SK-N-SH (cell line): Measurements from ENCODE around the gene ACTL6A. TPM values are rescaled to one million over a fixed set of nuclear protein-coding genes. Genes with fewer than 3 reads are reported as not detected.

Experiments
- CTCF ChIA-PET: fragments of 300-600, 350-600 bp; formaldehyde crosslinking; extraction: SDS; loops from one replicate; lab custom pipeline; 2021; lab: Yijun Ruan, JAX
- POLR2A ChIA-PET: fragments of 350-600 bp; sonication (Branson Sonifier 250); formaldehyde crosslinking; extraction: SDS; loops from one replicate; lab custom pipeline; 2020; ENCODE audit warnings: antibody characterized with exemption, inconsistent platforms; lab: Yijun Ruan, JAX
- DNase-seq: peaks from one replicate; pipeline ENCODE4 v3.0.0; 2012
- H2AFZ ChIP-seq: fragments of 200-600 bp; sonication (generic); 2 replicates; pipeline ENCODE4 v1.8.1; 2016; ENCODE audit warnings: antibody characterized with exemption, mild to moderate bottlenecking, low read depth
- H3F3A ChIP-seq: fragments of 200-600 bp; sonication (generic); replicated peaks from 2 replicates; pipeline ENCODE3; 2016; ENCODE audit warnings: antibody characterized with exemption, mild to moderate bottlenecking; ENCODE audit not compliant: insufficient read depth
- H3K27ac ChIP-seq, 2 experiments: fragments of 200-500 bp in 1 of 2; fragments of 200-600 bp in 1 of 2; sonication (Bioruptor generic) in 1 of 2; sonication (generic), shearing (Covaris generic) in 1 of 2; 2 replicates each; pipeline versions ENCODE4 v1.5.1 to v1.6.1; 2014 to 2016; ENCODE audit warnings: low read depth in 2 of 2, inconsistent platforms in 1 of 2, low read length in 1 of 2, mild to moderate bottlenecking in 1 of 2, mixed read lengths in 1 of 2
- H3K27me3 ChIP-seq: fragments of 200-600 bp; sonication (generic), shearing (Covaris generic); 2 replicates; pipeline ENCODE4 v1.6.1; 2016; ENCODE audit warnings: mixed run types; ENCODE audit not compliant: insufficient read depth
- H3K36me3 ChIP-seq, 2 experiments: fragments of 200-500 bp in 1 of 2; fragments of 200-600 bp in 1 of 2; sonication (Bioruptor generic) in 1 of 2; sonication (generic) in 1 of 2; replicated peaks in 1 of 2; 2 replicates each; pipeline versions ENCODE3 to v1.5.1; 2014 to 2016; ENCODE audit warnings: low read length in 1 of 2, mild to moderate bottlenecking in 1 of 2; ENCODE audit not compliant: insufficient read depth in 2 of 2, control insufficient read depth in 1 of 2
- H3K4me1 ChIP-seq, 2 experiments: fragments of 200-500 bp in 1 of 2; fragments of 200-600 bp in 1 of 2; sonication (Bioruptor generic) in 1 of 2; sonication (generic), shearing (Covaris generic) in 1 of 2; 2 replicates each; pipeline versions ENCODE4 v1.5.1 to v1.6.1; 2014 to 2016; ENCODE audit warnings: low read depth in 1 of 2, low read length in 1 of 2, mixed run types in 1 of 2; ENCODE audit not compliant: insufficient read depth in 2 of 2, control insufficient read depth in 1 of 2
- H3K4me2 ChIP-seq: fragments of 200-600 bp; sonication (generic), shearing (Covaris generic); 2 replicates; pipeline ENCODE4 v1.6.1; 2017; ENCODE audit warnings: mixed run types
- H3K4me3 ChIP-seq, 2 experiments: fragments of 200-500 bp in 1 of 2; fragments of 200-600 bp in 1 of 2; sonication (Bioruptor generic) in 1 of 2; sonication (generic), shearing (Covaris generic) in 1 of 2; 2 replicates each; pipeline versions ENCODE4 v1.5.1 to v1.8.1; 2014 to 2016; ENCODE audit warnings: low read depth in 2 of 2, inconsistent platforms in 1 of 2, low read length in 1 of 2, mild to moderate bottlenecking in 1 of 2, mixed read lengths in 1 of 2, moderate library complexity in 1 of 2
- H3K79me2 ChIP-seq: fragments of 200-600 bp; sonication (generic); 2 replicates; pipeline ENCODE4 v1.8.1; 2017; ENCODE audit warnings: mild to moderate bottlenecking; ENCODE audit not compliant: insufficient read depth
- H3K9ac ChIP-seq: fragments of 200-600 bp; sonication (generic); 2 replicates; pipeline ENCODE4 v1.6.1; 2017; ENCODE audit warnings: mixed run types
- H3K9me2 ChIP-seq: fragments of 200-600 bp; sonication (generic); 2 replicates; pipeline ENCODE4 v1.6.1; 2017; ENCODE audit warnings: mixed run types
- H3K9me3 ChIP-seq: fragments of 200-600 bp; sonication (generic); 2 replicates; pipeline ENCODE4 v1.6.1; 2017; ENCODE audit warnings: mixed run types, mild to moderate bottlenecking, moderate library complexity
- H4K20me1 ChIP-seq: fragments of 200-600 bp; sonication (generic); 2 replicates; pipeline ENCODE4 v1.6.1; 2017; ENCODE audit warnings: mild to moderate bottlenecking, mixed run types; ENCODE audit not compliant: insufficient read depth
- FOSL2 ChIP-seq: IDR thresholded peaks from 2 replicates; pipeline ENCODE4 v1.4.0; 2012; ENCODE audit warnings: low read depth, mild to moderate bottlenecking, moderate library complexity, borderline replicate concordance
- FOXJ3 ChIP-seq: sonication (generic); formaldehyde crosslinking; IDR thresholded peaks from 2 replicates; pipeline ENCODE4 v1.5.1; 2020; ENCODE audit warnings: mild to moderate bottlenecking, missing genetic modification reagents
- IRF3 ChIP-seq: fragments of 150-350 bp; IDR thresholded peaks from 2 replicates; pipeline ENCODE4 v1.6.1; 2016; ENCODE audit warnings: mild to moderate bottlenecking, low read depth, low read length
- JUND ChIP-seq: IDR thresholded peaks from 2 replicates; pipeline ENCODE4 v1.4.0; 2012
- MEF2A ChIP-seq: IDR thresholded peaks from 2 replicates; pipeline ENCODE4 v1.4.0; 2012; ENCODE audit warnings: low read depth, borderline replicate concordance
- MXI1 ChIP-seq: IDR thresholded peaks from 2 replicates; pipeline ENCODE4 v1.6.1; 2012; ENCODE audit warnings: mild to moderate bottlenecking, low read depth, low read length, improper control_type of control experiment
- NFIC ChIP-seq: IDR thresholded peaks from 2 replicates; pipeline ENCODE4 v1.4.0; 2012; ENCODE audit warnings: borderline replicate concordance
- REST ChIP-seq: IDR thresholded peaks from 2 replicates; pipeline ENCODE4 v1.6.1; 2012; ENCODE audit warnings: mild to moderate bottlenecking, low read depth, low read length, moderate library complexity
- RXRA ChIP-seq: IDR thresholded peaks from 2 replicates; pipeline ENCODE4 v1.4.0; 2012; ENCODE audit warnings: low read depth, mild to moderate bottlenecking, borderline replicate concordance
- WGBS: methylation state at CpG from one replicate; pipeline ENCODE4 v1.1.6; 2017; ENCODE audit warnings: low lambda C conversion rate; 5-methylcytosine and 5-hydroxymethylcytosine counted together
- polyA plus RNA-seq, 3 experiments: library from polyadenylated mRNA; depleted of rRNA; stranded (reverse); fragments of >200 nt; gene quantifications; 2 replicates each; pipeline ENCODE4 v1.2.3, GENCODE V29; 2012
- small RNA-seq, 7 experiments: library from RNA; depleted of rRNA; stranded (forward); fragments of <200 nt; gene quantifications; one replicate each; pipeline ENCODE3, GENCODE V24; 2012
- TF ChIP-seq, protein P1 (sequence below): IDR thresholded peaks from 2 replicates; pipeline ENCODE4 v1.4.0; 2012; ENCODE audit warnings: low read depth, borderline replicate concordance

The ACTL6A gene
- polyA plus RNA-seq, 1 of the 3 experiments (the other 2 are of a cell fraction) = 87.7 TPM

- Histone ChIP-seq H3K4me1 (no peaks in the 10 kb centered on the region), H3K27ac (0 out of 4 replicates have a peak overlapping the region, but pooled peaks of 1 of the 2 experiments have one; percentile 5), H3K79me2 (peaks cover 12% of the 10 kb centered on the region; the same call in 1 of the 2 replicates), H3K9me3 (no peaks in the 10 kb centered on the region), H4K20me1 (no peaks in the 10 kb centered on the region), H3K9ac (no peak overlapping the region), H3K36me3 (peaks cover 27 to 43% of the 10 kb centered on the region in 2 experiments), H2AFZ (no peak overlapping the region), H3K4me3 (no peak overlapping the region), H3K4me2 (no peak overlapping the region), H3K27me3 (no peaks in the 10 kb centered on the region), H3K9me2 (no peaks in the 10 kb centered on the region), H3F3A (peaks cover 16% of the 10 kb centered on the region)
- ChIA-PET POLR2A (no interaction called here), CTCF (no interaction called here)
- TF ChIP-seq FOSL2 (peak; percentile 37; the same call in 1 of the 2 replicates), IRF3 (no peak), JUND (peak; percentile 32; the same call in 1 of the 2 replicates)
- DNase-seq = no peak
- WGBS = 56% methylated on average over 3 of the region's 3 CpGs
Measured at GRCh38 chr3:179624451-179624850, 61.7 kb downstream of the ACTL6A start.

DNA sequence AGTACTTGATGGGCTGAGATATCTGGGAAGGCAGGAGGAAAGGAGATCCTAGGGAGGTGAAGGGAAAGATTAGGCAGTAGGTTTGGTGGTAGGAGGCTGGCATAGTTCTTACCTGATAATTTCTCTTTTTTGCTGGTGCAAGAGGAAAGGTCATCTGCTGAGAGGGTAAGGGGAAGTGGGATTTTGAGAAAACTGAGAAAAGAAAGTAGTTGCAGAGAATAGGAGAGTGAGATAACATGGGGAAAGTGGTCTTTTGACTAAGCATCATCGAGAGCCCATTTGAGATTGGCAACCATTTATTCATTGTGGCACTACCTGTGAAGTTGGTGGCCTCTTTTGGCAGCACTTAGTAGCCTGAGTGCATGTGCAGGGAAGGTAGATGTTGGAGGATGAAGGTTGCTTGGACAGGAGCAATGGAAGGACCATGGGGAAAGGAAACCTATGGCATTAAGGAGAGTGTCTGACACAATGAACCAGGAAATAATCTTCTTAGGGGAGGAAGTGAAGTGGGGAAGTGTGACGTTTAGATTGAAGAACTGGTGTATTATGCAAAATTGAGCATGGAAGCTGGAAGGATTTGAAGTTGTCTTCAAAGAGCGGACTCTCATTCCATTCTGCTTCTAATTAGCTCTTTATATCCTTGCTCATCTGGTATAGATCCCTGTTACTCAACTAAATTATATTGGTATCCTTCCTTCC is 68.2 kb downstream of the ACTL6A start:
- H3K9me3 ChIP-seq = no peaks in the 10 kb centered on the region
- no peak overlapping the region for H3K27ac ChIP-seq
- peaks cover 8% of the 10 kb centered on the region for H3F3A ChIP-seq
- no peak overlapping the region for H3K9ac ChIP-seq
- no peaks in the 10 kb centered on the region for H3K4me1 ChIP-seq
- no peak overlapping the region for H3K4me3 ChIP-seq
- H3K9me2 ChIP-seq = no peaks in the 10 kb centered on the region
- CTCF ChIA-PET = interaction anchor here (1.4 kb wide), 1 partner anchor 15 kb away, joined by 3 read pairs; no protein-coding TSS in a partner anchor
- H2AFZ ChIP-seq = no peak overlapping the region
- POLR2A ChIA-PET = no interaction called here
- TF ChIP-seq MXI1 (no peak), RXRA (no peak), NFIC (no peak), MEF2A (no peak), REST (no peak), FOXJ3 (no peak), JUND (no peak), FOSL2 (no peak)
- TF ChIP-seq, protein P1, sequence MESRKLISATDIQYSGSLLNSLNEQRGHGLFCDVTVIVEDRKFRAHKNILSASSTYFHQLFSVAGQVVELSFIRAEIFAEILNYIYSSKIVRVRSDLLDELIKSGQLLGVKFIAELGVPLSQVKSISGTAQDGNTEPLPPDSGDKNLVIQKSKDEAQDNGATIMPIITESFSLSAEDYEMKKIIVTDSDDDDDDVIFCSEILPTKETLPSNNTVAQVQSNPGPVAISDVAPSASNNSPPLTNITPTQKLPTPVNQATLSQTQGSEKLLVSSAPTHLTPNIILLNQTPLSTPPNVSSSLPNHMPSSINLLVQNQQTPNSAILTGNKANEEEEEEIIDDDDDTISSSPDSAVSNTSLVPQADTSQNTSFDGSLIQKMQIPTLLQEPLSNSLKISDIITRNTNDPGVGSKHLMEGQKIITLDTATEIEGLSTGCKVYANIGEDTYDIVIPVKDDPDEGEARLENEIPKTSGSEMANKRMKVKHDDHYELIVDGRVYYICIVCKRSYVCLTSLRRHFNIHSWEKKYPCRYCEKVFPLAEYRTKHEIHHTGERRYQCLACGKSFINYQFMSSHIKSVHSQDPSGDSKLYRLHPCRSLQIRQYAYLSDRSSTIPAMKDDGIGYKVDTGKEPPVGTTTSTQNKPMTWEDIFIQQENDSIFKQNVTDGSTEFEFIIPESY = no peak
- TF ChIP-seq, all 33 proteins: peak for 0
- no peaks in the 10 kb centered on the region for H4K20me1 ChIP-seq
- H3K79me2 ChIP-seq = no peaks in the 10 kb centered on the region
- 83% methylated on average over 3 of the region's 3 CpGs for WGBS
- DNase-seq = no peak
- no peaks in the 10 kb centered on the region for H3K27me3 ChIP-seq
- H3K4me2 ChIP-seq = no peak overlapping the region
- H3K36me3 ChIP-seq = peaks cover 0 to under 1% of the 10 kb centered on the region in 2 experiments

Small RNA genes within 50 kb of the gene (small RNA-seq; reads per million reads assigned to genes)
- gene AC090425.1 (0 reads per million in 7 experiments), gene RF01210 (0 reads per million in 7 experiments)

Other genes with a start within 250 kb of the ACTL6A start
- gene ZNF639, start 239.9 kb upstream of the ACTL6A start, polyA plus RNA-seq (2012; rRNA removed) = 9.6 and 11.4 TPM in 2 replicates
- 15.7 and 27.2 TPM in 2 replicates for gene MFN1, start 215.2 kb upstream of the ACTL6A start, polyA plus RNA-seq (2012; rRNA removed)
- gene GNB4, start 111.5 kb upstream of the ACTL6A start, polyA plus RNA-seq (2012; rRNA removed) = 8.7 and 12.9 TPM in 2 replicates
- 37.8 and 44.3 TPM in 2 replicates for gene MRPL47, start 41.7 kb downstream of the ACTL6A start, polyA plus RNA-seq (2012; rRNA removed)
- 31.3 and 35.3 TPM in 2 replicates for gene NDUFB5, start 41.9 kb downstream of the ACTL6A start, polyA plus RNA-seq (2012; rRNA removed)
- gene USP13, start 90.1 kb downstream of the ACTL6A start, polyA plus RNA-seq (2012; rRNA removed) = 7.7 and 8.2 TPM in 2 replicates